ENCODE results near the gene HOXD3. TPM values are rescaled to one million over a fixed set of nuclear protein-coding genes. Genes with fewer than 3 reads are reported as not detected.

The HOXD3 gene
- total RNA-seq, 1 donor from 2014 or later: not detected

- intact Hi-C loops (cut with micrococcal nuclease): loop anchor here (5.0 kb wide), 1 partner anchor 1837 kb away; no protein-coding TSS in a partner anchor
Measured at GRCh38 chr2:176174382-176174823, 17.3 kb downstream of the HOXD3 start.

GRCh38 chr2:176174824-176175708, 18.0 kb downstream of the HOXD3 start:
- intact Hi-C loops (cut with micrococcal nuclease): loop anchor here (5.0 kb wide), 1 partner anchor 1838 kb away; no protein-coding TSS in a partner anchor

- intact Hi-C loops (cut with micrococcal nuclease): no loop called here
Measured at GRCh38 chr2:176175709-176176607, 18.9 kb downstream of the HOXD3 start.

- intact Hi-C loops (cut with micrococcal nuclease): no loop called here
Measured at GRCh38 chr2:176177580-176178037, 20.5 kb downstream of the HOXD3 start.

- intact Hi-C loops (cut with micrococcal nuclease): no loop called here
Measured at GRCh38 chr2:176178038-176178756, 21.1 kb downstream of the HOXD3 start.

- intact Hi-C loops (cut with micrococcal nuclease): loop anchor here (1.0 kb wide), 1 partner anchor 8 kb away; no protein-coding TSS in a partner anchor
Measured at GRCh38 chr2:176178757-176179295, 21.7 kb downstream of the HOXD3 start.

GRCh38 chr2:176181551-176181950, 24.4 kb downstream of the HOXD3 start:
- intact Hi-C loops (cut with micrococcal nuclease): loop anchor here (10.0 kb wide), 1 partner anchor 373 kb away; no protein-coding TSS in a partner anchor

GRCh38 chr2:176182671-176183070, 25.6 kb downstream of the HOXD3 start:
- intact Hi-C loops (cut with micrococcal nuclease): loop anchor here (10.0 kb wide), 1 partner anchor 372 kb away; no protein-coding TSS in a partner anchor

- intact Hi-C loops (cut with micrococcal nuclease): loop anchor here (5.0 to 10.0 kb wide), 2 partner anchors 273 to 370 kb away; no protein-coding TSS in a partner anchor
Measured at GRCh38 chr2:176184749-176185148, 27.6 kb downstream of the HOXD3 start.

- intact Hi-C loops (cut with micrococcal nuclease): loop anchor here (2.0 to 10.0 kb wide), 3 partner anchors 13 to 369 kb away; no protein-coding TSS in a partner anchor
Measured at GRCh38 chr2:176186024-176186423, 28.9 kb downstream of the HOXD3 start.

GRCh38 chr2:176187200-176187898, 30.2 kb downstream of the HOXD3 start:
- intact Hi-C loops (cut with micrococcal nuclease): loop anchor here (1.0 to 10.0 kb wide), 4 partner anchors 8 to 367 kb away; no protein-coding TSS in a partner anchor

- intact Hi-C loops (cut with micrococcal nuclease): loop anchor here (1.0 to 10.0 kb wide), 4 partner anchors 9 to 367 kb away; no protein-coding TSS in a partner anchor
Measured at GRCh38 chr2:176187899-176188773, 31.0 kb downstream of the HOXD3 start, which contains the start of gene HOXD1. HOXD1 (plus strand) TSS chr2:176188668; CDS start chr2:176188802, 134 bp downstream.

GRCh38 chr2:176188774-176189680, 31.9 kb downstream of the HOXD3 start:
- intact Hi-C loops (cut with micrococcal nuclease): loop anchor here (5.0 to 10.0 kb wide), 2 partner anchors 268 to 366 kb away; no protein-coding TSS in a partner anchor

GRCh38 chr2:176189681-176190641, 32.9 kb downstream of the HOXD3 start:
- intact Hi-C loops (cut with micrococcal nuclease): loop anchor here (5.0 to 10.0 kb wide), 2 partner anchors 267 to 365 kb away; no protein-coding TSS in a partner anchor

- intact Hi-C loops (cut with micrococcal nuclease): no loop called here
Measured at GRCh38 chr2:176192351-176192750, 35.2 kb downstream of the HOXD3 start.

- intact Hi-C loops (cut with micrococcal nuclease): no loop called here
Measured at GRCh38 chr2:176193048-176193447, 35.9 kb downstream of the HOXD3 start.
